Liver (tissue), 3 donors: Measurements from ENCODE around the gene STARD3NL.

Experiments
- EGR1 ChIP-seq, 2 donors: IDR thresholded peaks; 2 replicates each; pipeline ENCODE4 v1.6.1; 2016 to 2018; ENCODE audit warnings: antibody characterized with exemption in 2 of 2, low read depth in 2 of 2
- FOXA1 ChIP-seq: IDR thresholded peaks from 2 replicates; pipeline ENCODE4 v1.6.1; 2016; ENCODE audit warnings: antibody characterized with exemption
- RAD21 ChIP-seq, 2 donors: IDR thresholded peaks; 2 replicates each; pipeline ENCODE4 v1.6.1; 2016; ENCODE audit warnings: antibody characterized with exemption in 2 of 2, mild to moderate bottlenecking in 2 of 2
- RXRA ChIP-seq, 2 donors: IDR thresholded peaks; 2 replicates each; pipeline ENCODE4 v1.6.1; 2017 to 2018; ENCODE audit warnings: antibody characterized with exemption in 2 of 2, mild to moderate bottlenecking in 1 of 2
- YY1 ChIP-seq: IDR thresholded peaks from 2 replicates; pipeline ENCODE4 v1.6.1; 2016; ENCODE audit warnings: antibody characterized with exemption, mild to moderate bottlenecking
- TF ChIP-seq, protein P1 (sequence below): fragments of 150-350 bp; IDR thresholded peaks from 2 replicates; pipeline ENCODE4 v1.5.1; 2017; ENCODE audit warnings: improper control_type of control experiment, low read depth, low read length; ENCODE audit not compliant: missing input control
- TF ChIP-seq, protein P2 (sequence below): IDR thresholded peaks from 2 replicates; pipeline ENCODE4 v1.6.1; 2016; ENCODE audit warnings: antibody characterized with exemption
- donor health status: healthy.
- donor health status: healthy.

DNA sequence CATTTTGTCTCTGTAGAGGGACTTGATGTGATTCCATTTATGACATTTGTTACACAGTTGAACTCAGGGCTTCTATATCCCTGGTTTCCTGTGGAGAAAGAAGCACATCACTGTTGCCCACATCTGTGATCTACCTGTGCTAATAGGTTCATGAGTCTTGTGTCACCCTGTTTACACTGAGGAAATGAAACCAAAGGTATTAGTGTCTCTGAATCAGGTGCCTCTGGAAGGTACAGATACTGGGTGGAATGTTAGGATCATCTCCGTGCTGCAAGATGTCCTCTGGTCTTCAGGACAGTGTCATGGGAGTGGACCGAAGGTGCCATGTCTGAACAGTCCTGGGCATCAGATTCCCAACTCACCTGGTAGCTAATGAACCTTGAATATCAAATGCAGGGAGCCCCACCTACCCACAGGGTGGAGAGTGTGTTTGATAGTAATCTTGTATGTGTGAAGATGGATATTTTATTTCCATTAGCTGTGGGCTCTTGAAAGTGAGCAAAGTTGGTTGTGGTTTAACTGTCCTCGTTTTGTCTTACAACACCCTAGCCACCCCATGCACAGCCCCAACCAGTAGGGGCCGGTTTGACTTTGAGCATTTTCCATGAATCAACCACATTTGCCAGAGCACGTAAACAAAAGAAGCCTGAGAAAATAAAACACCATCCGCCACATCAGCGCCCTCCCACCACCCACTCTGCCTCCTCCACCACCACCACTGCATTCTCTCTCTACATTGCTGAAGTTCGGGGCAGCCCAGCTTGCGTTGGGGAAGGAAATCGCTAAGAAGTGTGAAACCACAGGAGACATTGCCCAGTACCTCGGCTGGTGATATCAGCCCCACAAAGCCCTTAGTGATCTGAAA, 54.7 kb downstream of the STARD3NL start:
- TF ChIP-seq, protein P1, sequence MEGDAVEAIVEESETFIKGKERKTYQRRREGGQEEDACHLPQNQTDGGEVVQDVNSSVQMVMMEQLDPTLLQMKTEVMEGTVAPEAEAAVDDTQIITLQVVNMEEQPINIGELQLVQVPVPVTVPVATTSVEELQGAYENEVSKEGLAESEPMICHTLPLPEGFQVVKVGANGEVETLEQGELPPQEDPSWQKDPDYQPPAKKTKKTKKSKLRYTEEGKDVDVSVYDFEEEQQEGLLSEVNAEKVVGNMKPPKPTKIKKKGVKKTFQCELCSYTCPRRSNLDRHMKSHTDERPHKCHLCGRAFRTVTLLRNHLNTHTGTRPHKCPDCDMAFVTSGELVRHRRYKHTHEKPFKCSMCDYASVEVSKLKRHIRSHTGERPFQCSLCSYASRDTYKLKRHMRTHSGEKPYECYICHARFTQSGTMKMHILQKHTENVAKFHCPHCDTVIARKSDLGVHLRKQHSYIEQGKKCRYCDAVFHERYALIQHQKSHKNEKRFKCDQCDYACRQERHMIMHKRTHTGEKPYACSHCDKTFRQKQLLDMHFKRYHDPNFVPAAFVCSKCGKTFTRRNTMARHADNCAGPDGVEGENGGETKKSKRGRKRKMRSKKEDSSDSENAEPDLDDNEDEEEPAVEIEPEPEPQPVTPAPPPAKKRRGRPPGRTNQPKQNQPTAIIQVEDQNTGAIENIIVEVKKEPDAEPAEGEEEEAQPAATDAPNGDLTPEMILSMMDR: no peak
- TF ChIP-seq RAD21 (IDR thresholded peaks at IDR 0.05) (no peak), EGR1 (IDR thresholded peaks at IDR 0.05; ENCODE audit: low read depth in 2 of 2) (no peak), FOXA1 (no peak), RXRA (IDR thresholded peaks at IDR 0.05) (no peak), YY1 (no peak)
- TF ChIP-seq, protein P2, sequence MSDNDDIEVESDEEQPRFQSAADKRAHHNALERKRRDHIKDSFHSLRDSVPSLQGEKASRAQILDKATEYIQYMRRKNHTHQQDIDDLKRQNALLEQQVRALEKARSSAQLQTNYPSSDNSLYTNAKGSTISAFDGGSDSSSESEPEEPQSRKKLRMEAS: no peak
